PFSK-1 (cell line): ENCODE results near the gene TMBIM4.

ENCODE experiments used
- FOXP2 ChIP-seq: optimal IDR thresholded peaks from 2 replicates; pipeline ENCODE3; 2011; ENCODE audit warnings: borderline replicate concordance, control low read depth, inconsistent platforms; ENCODE audit not compliant: insufficient read depth; ENCODE audit errors: extremely low read length, extremely low read depth
- POLR2AphosphoS5 ChIP-seq: IDR thresholded peaks from 2 replicates; pipeline ENCODE4 v1.6.1; 2012; ENCODE audit warnings: low read depth, mild to moderate bottlenecking, control low read depth, low read length, moderate library complexity
- SIN3A ChIP-seq: IDR thresholded peaks from 2 replicates; pipeline ENCODE4 v1.6.1; 2012; ENCODE audit warnings: mild to moderate bottlenecking, low read length, moderate library complexity, borderline replicate concordance; ENCODE audit not compliant: insufficient read depth
- TAF1 ChIP-seq: IDR thresholded peaks from 2 replicates; pipeline ENCODE4 v1.6.1; 2012; ENCODE audit warnings: low read length, control low read depth, borderline replicate concordance; ENCODE audit not compliant: insufficient read depth
- TF ChIP-seq, protein P1 (sequence below), 2 experiments: IDR thresholded peaks; 2 replicates each; pipeline versions ENCODE4 v1.6.1 to v1.8.0; 2011 to 2012; ENCODE audit warnings: low read depth in 2 of 2, low read length in 2 of 2, control low read depth in 1 of 2, inconsistent platforms in 1 of 2, mild to moderate bottlenecking in 1 of 2, moderate library complexity in 1 of 2; ENCODE audit not compliant: insufficient read depth in 1 of 2

TMBIM4 gene

DNA sequence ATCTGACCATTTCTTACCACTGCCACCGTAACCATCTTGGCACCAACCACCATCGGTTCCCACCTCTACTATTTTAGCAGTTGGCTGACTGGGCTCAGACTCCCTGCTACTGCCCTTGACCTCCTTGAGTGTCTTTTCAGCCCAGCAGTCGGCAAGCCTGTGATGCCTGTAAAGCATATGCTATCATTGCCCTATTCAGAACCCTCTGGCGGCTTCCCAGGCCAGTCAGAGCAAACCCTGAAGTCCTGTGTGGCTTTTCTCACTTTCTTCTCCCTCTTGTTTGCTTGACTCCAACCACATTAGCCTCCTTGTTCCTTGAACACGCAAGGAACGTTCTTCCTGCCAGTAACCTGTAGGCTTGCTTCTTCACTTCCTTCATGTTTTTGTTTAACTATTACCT, 25.4 kb upstream of the TMBIM4 start:
- TF ChIP-seq TAF1 (no peak), FOXP2 (no peak), SIN3A (no peak), POLR2AphosphoS5 (no peak)
- TF ChIP-seq, protein P1, sequence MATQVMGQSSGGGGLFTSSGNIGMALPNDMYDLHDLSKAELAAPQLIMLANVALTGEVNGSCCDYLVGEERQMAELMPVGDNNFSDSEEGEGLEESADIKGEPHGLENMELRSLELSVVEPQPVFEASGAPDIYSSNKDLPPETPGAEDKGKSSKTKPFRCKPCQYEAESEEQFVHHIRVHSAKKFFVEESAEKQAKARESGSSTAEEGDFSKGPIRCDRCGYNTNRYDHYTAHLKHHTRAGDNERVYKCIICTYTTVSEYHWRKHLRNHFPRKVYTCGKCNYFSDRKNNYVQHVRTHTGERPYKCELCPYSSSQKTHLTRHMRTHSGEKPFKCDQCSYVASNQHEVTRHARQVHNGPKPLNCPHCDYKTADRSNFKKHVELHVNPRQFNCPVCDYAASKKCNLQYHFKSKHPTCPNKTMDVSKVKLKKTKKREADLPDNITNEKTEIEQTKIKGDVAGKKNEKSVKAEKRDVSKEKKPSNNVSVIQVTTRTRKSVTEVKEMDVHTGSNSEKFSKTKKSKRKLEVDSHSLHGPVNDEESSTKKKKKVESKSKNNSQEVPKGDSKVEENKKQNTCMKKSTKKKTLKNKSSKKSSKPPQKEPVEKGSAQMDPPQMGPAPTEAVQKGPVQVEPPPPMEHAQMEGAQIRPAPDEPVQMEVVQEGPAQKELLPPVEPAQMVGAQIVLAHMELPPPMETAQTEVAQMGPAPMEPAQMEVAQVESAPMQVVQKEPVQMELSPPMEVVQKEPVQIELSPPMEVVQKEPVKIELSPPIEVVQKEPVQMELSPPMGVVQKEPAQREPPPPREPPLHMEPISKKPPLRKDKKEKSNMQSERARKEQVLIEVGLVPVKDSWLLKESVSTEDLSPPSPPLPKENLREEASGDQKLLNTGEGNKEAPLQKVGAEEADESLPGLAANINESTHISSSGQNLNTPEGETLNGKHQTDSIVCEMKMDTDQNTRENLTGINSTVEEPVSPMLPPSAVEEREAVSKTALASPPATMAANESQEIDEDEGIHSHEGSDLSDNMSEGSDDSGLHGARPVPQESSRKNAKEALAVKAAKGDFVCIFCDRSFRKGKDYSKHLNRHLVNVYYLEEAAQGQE (IDR thresholded peaks at IDR 0.05; ENCODE audit: insufficient read depth in 1 of 2, low read depth in 2 of 2, low read length in 2 of 2) = no peak

DNA sequence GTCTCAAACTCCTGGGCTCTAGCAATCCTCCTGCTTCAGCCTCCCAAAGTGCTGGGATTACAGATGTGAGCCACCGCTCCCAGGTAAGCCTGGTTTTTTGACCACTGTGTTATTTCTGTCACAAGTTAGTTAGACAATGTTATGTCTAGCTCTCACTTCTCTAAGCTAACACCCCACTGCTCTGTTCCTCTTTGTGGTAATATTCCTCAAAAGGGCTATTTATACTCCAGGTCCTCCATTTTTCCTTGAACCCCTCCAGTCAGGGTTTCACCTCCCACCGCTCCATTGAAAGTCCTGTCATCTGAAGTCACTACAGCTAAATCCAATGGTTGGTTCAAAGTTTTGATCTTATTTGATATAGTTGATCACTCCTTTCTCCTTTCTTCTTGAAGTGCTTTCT, 24.3 kb upstream of the TMBIM4 start:
- TF ChIP-seq POLR2AphosphoS5 (no peak), SIN3A (no peak)

DNA sequence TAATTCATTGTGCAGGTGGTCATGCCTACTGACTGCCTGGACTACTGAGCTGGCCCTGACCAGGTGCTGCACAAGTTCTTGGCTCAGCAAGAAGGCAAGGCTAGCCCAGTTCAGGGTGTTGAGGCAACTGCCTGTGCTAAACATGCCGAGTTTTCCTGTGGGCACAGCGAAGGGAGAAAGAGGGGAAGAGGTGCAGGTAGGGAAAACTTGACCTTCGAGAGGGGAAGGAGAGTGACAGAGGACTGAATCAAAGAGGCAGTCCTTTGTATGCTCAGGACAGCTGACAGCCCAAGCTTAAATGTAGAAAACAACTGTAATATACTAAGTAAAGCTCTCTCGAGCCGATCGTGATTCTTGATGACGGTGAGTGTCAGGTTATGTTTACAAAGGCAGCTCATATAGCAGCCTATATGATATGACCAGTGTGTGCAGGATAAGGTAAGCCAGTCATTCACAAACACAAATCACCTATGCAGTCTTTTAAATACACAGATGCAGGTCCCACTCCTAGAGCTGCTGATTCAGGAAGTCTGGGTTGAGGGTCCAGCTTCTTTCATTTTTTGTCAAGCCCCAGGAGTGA, 21.8 kb upstream of the TMBIM4 start:
- no peak for TF ChIP-seq SIN3A
- TF ChIP-seq TAF1 = no peak
- TF ChIP-seq FOXP2 = no peak
- TF ChIP-seq, protein P1 (IDR thresholded peaks at IDR 0.05; ENCODE audit: insufficient read depth in 1 of 2, low read depth in 2 of 2, low read length in 2 of 2) = no peak
- TF ChIP-seq POLR2AphosphoS5 = no peak

DNA sequence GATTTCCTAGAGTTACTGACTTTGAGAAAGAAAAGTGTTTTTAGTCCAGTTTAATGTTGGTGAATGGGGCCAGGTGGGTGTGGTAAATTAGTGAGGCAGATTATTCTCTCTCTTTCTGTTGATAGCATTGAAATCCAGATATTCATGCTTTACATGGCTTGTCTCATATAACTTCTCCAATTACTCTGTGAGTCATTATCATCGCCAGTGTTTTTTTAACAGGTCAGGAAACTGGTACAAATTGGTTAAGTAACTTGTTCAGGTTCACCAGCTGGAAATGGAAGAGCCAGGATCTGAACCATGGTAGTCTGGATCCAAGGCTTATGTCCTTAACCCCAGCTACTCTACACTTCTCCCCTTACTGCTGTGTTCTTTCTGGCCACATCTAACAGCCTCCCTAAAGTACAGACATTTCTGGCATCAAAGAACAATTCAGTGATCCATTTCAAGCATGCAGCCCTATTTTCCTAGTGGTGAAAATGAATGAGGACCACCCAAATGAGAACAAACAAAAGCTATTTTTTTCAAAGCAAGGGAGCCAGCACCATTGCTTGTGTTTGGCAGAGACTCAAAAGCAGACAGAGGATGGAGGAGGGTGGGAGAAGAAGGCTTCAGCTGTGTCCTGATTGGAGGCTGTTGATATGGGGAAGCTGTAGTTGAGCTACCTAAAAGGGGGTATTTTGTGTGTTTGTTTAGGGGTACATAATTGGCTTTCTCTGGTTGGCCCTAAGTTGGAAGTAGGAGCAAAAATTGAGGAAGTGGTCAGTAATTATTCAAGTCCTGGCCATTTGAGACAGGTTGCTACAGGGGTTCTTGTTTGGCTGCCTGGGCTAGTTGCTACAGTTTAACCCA, 20.9 kb upstream of the TMBIM4 start:
- TF ChIP-seq SIN3A (no peak), FOXP2 (no peak), TAF1 (no peak)

DNA sequence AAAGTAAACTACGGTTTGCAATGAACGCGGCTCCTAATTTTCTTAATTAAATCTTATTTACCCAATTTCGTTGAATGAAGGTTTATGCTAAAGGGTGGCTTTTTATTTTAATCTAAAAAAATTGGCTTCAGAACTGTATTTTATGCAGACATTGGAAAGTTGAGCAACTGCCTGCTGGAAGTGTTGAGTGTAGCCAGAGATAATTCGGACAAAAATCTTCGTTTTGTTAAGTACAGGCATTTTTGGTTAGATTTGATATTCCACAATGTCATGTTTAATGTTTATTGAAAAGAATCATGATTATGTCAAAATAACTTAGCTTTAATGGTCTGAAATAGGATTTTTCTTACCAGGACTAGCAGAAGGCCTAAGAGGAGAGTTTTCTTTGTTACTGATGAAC, 20.1 kb upstream of the TMBIM4 start:
- TF ChIP-seq, protein P1 (IDR thresholded peaks at IDR 0.05; ENCODE audit: insufficient read depth in 1 of 2, low read depth in 2 of 2, low read length in 2 of 2) = no peak

DNA sequence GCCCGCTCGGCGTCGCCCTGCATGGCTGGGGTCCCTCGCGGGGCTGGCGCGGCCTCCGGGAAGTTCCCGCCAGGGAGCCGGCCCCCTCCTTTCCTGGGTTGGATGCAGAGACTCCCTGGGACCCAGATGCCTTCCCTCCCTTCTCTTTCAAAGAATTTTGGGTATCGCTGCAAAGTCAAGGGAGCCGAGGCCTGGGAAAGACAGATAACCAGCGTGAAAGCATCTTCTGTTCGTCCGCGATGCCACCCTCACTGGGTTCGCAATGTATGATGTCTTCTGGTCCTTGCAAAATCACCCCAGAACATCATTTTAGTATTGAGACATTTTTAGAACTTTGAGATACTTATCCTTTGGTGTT, 19.7 kb upstream of the TMBIM4 start:
- TF ChIP-seq, protein P1 (IDR thresholded peaks at IDR 0.05; ENCODE audit: insufficient read depth in 1 of 2, low read depth in 2 of 2, low read length in 2 of 2) = no peak
- TF ChIP-seq POLR2AphosphoS5 (no peak), FOXP2 (no peak), TAF1 (no peak), SIN3A (no peak)
